ENCODE measurements around the gene COL8A2. TPM values are rescaled to one million over a fixed set of nuclear protein-coding genes. Genes with fewer than 3 reads are reported as not detected.

The COL8A2 gene
- total RNA-seq, 4 donors from 2014 or later = 2.7 to 6.4 (median 3.7) TPM

DNA sequence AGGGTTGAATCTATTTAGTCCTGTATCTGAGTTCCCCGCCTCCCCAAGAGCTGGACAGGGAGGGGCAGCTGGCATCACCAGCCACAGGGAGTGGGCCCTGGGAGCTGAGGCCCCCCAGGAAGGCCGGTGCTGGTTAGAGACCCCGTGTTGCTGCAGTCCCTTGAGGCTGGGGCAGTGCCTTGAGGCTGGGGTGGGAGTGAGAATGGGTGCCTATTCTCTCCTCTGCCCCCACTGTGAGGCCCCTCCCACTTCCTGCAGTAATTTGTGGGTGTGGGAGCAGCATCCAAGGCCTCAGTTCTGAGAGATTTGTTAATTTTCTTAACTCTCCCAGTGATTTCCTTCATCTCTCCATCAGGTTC, 26.8 kb upstream of the COL8A2 start:
- ATAC-seq (ENCODE audit: low FRiP score) (no peak), DNase-seq (ENCODE audit: low spot score) (no peak)
- no peak for TF ChIP-seq CTCF (IDR thresholded peaks at IDR 0.05)

DNA sequence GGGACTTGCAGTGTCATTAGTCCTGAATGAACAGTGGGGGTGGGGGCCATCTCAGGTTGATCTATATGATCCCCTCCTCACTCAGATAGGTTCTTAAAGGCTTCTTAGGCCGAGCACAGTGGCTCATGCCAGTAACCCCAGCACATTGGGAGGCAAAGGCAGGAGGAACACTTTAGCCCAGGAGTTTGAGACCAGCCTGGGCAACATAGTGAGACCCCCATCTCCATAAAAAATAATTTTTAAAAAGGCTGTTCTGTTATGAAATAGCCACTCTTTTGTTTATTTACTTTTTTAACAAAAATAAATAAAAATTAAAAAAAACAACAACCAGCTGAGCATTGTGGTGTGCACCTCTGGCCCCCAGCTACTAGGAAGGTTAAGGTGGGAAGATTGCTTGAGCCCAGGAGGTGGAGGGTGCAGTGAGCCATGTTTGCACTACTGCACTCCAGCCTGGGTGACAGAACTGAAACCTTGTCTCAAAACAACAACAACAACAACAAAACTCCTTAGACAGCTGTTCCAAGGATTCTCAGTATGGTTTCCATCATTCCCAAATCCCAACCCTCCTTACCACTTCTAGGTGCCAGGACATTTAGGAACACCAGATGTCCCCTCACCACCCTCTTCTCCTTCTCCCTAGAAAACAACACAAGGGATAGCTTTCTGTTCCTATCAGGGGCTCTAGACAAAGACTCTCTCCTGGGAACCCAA, 26.3 kb upstream of the COL8A2 start:
- no peak for TF ChIP-seq CTCF (IDR thresholded peaks at IDR 0.05)
- no peak for ATAC-seq (ENCODE audit: low FRiP score)

GRCh38 chr1:36150296-36151133, 25.5 kb upstream of the COL8A2 start:
- ATAC-seq (ENCODE audit: low FRiP score) (peak; percentile 75), DNase-seq (ENCODE audit: low spot score) (peak; percentile 63)
- TF ChIP-seq CTCF (IDR thresholded peaks at IDR 0.05) = no peak

More for the DNA sequence above, 26.3 kb upstream of the COL8A2 start:
- DNase-seq (ENCODE audit: low spot score) = no peak

- DNase-seq (ENCODE audit: low spot score) (no peak), ATAC-seq (ENCODE audit: low FRiP score) (no peak)
- no peak for TF ChIP-seq CTCF (IDR thresholded peaks at IDR 0.05)
Measured at GRCh38 chr1:36149973-36150295, 24.9 kb upstream of the COL8A2 start.

GRCh38 chr1:36149237-36149972, 24.4 kb upstream of the COL8A2 start, which contains the start of gene TRAPPC3:
Gene TRAPPC3 (minus strand): TSS chr1:36149486. CDS start chr1:36149378, 108 bp downstream.
- DNase-seq (ENCODE audit: low spot score) = peak; percentile 98
- peak; percentile 97 for ATAC-seq (ENCODE audit: low FRiP score)
- peak in 2 of 3 donors; percentile 52 to 91 for TF ChIP-seq CTCF (IDR thresholded peaks at IDR 0.05)

GRCh38 chr1:36148821-36149236, 23.8 kb upstream of the COL8A2 start:
- peak; percentile 50 for DNase-seq (ENCODE audit: low spot score)
- no peak for ATAC-seq (ENCODE audit: low FRiP score)
- TF ChIP-seq CTCF (IDR thresholded peaks at IDR 0.05) = no peak

All from omental fat pad (tissue), 4 donors.